ENCODE measurements around the gene MPP3. TPM values are rescaled to one million over a fixed set of nuclear protein-coding genes. Genes with fewer than 3 reads are reported as not detected.
A peak's percentile ranks its signal among the peaks of the same experiment; 100 is the strongest.

Gene MPP3
- total RNA-seq, 1 experiment from 2014 or later = 19.5 TPM

- ChIA-PET CTCF (interaction anchor here (0.9 kb wide), 1 partner anchor 32 kb away, joined by 3 read pairs; no protein-coding TSS in a partner anchor), POLR2A (no interaction called here), RAD21 (ENCODE audit: low non-redundant PET in 1 of 2, low total read pairs in 2 of 2, uncharacterized antibody in 2 of 2, unreplicated experiment in 2 of 2) (no interaction called here)
- peak; percentile 60 for ATAC-seq
- TF ChIP-seq ZBTB33 (IDR thresholded peaks at IDR 0.05; ENCODE audit: extremely low read depth, insufficient replicate concordance, low read length) = no peak
- TF ChIP-seq CBX3 (IDR thresholded peaks at IDR 0.05; ENCODE audit: low read depth) = no peak
- peak in 2 of 3 experiments; percentile 18 to 32; a peak in 1 of 6 replicates for TF ChIP-seq CTCF (IDR thresholded peaks at IDR 0.05 in 2 of 3, conservative IDR thresholded peaks at IDR 0.05 in 1 of 3; ENCODE audit: borderline replicate concordance in 1 of 3, insufficient read depth in 1 of 3, low read depth in 2 of 3, low read length in 2 of 3)
- TF ChIP-seq MAX (IDR thresholded peaks at IDR 0.05) = no peak
- no peak for TF ChIP-seq SIN3A (IDR thresholded peaks at IDR 0.05; ENCODE audit: low read depth)
- no TSS peak for BruUV-seq (replicated peaks)
- Histone ChIP-seq H3K36me3 (ENCODE audit: control insufficient read depth in 1 of 2, insufficient read depth in 2 of 2, low read length in 2 of 2) (peaks cover 4 to 20% of the 10 kb centered on the region in 2 experiments; a peak in 3 of 4 replicates), H3K4me3 (replicated peaks in 1 of 2; ENCODE audit: low read depth in 1 of 2, low read length in 2 of 2) (no peak overlapping the region), H3K27ac (ENCODE audit: low read depth, low read length) (no peak overlapping the region), H3K9ac (ENCODE audit: low read length) (no peak overlapping the region), H3K9me2 (ENCODE audit: insufficient read depth) (no peaks in the 10 kb centered on the region), H4K20me1 (ENCODE audit: insufficient read depth) (no peaks in the 10 kb centered on the region), H3K4me1 (ENCODE audit: control insufficient read depth in 1 of 2, insufficient read depth in 2 of 2, low read length in 2 of 2) (peaks cover 0 to 9% of the 10 kb centered on the region in 2 experiments; a peak in 1 of 4 replicates), H3K9me3 (ENCODE audit: control insufficient read depth in 1 of 2, insufficient read depth in 1 of 2, low read depth in 1 of 2, low read length in 2 of 2) (no peaks in the 10 kb centered on the region), H3K79me2 (ENCODE audit: insufficient read depth, low read length) (no peaks in the 10 kb centered on the region), H3K4me2 (ENCODE audit: low read length) (no peak overlapping the region), H2AFZ (ENCODE audit: low read depth, low read length, poor library complexity, severe bottlenecking) (no peak overlapping the region), H3K27me3 (ENCODE audit: insufficient read depth, low read length) (no peaks in the 10 kb centered on the region)
- DNase-seq (ENCODE audit: low read depth, low spot score) = no peak
- intact Hi-C loops (cut with micrococcal nuclease) = no loop called here
Measured at GRCh38 chr17:43814026-43814425, 18.9 kb downstream of the MPP3 start.
